ENCODE results near the gene IFT172.

- TF ChIP-seq POLR2A (IDR thresholded peaks at IDR 0.05), result no peak
- TF ChIP-seq, protein P1, sequence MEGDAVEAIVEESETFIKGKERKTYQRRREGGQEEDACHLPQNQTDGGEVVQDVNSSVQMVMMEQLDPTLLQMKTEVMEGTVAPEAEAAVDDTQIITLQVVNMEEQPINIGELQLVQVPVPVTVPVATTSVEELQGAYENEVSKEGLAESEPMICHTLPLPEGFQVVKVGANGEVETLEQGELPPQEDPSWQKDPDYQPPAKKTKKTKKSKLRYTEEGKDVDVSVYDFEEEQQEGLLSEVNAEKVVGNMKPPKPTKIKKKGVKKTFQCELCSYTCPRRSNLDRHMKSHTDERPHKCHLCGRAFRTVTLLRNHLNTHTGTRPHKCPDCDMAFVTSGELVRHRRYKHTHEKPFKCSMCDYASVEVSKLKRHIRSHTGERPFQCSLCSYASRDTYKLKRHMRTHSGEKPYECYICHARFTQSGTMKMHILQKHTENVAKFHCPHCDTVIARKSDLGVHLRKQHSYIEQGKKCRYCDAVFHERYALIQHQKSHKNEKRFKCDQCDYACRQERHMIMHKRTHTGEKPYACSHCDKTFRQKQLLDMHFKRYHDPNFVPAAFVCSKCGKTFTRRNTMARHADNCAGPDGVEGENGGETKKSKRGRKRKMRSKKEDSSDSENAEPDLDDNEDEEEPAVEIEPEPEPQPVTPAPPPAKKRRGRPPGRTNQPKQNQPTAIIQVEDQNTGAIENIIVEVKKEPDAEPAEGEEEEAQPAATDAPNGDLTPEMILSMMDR (IDR thresholded peaks at IDR 0.05), result no peak
Measured at GRCh38 chr2:27494284-27494943, 4.9 kb upstream of the IFT172 start.

Data from uterus (tissue), 2 donors.